ENCODE data around the gene MEG3. TPM values are rescaled to one million over a fixed set of nuclear protein-coding genes. Genes with fewer than 3 reads are reported as not detected.

The MEG3 gene
- polyA plus RNA-seq, 1 donor from 2014 or later, result not detected

DNA sequence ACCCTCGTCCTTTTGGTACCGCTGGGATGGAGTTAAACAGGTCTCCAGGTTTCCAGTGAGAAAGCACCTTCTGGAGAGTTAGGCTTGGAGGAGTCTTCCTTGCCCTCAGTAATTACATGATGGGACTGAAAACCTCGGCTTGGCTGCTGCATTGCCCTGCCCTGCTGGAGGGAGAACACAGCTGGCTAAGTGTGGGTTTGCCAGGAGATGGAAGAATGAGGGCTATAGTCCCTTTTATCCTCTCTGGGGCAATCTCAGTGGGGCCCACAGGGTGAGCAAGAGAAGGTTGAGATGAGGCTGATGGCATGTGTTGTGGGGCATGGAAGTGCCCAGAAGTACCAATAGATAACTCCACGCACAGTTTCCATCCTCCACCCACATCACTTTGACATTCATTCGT is 23.2 kb upstream of the MEG3 start:
- H2AFZ ChIP-seq (ENCODE audit: low read depth, low read length), result no peak overlapping the region
- H3K27me3 ChIP-seq (ENCODE audit: insufficient read depth, low read depth, low read length), result no peaks in the 10 kb centered on the region
- H3F3A ChIP-seq (ENCODE audit: insufficient read depth, low read length, poor library complexity, severe bottlenecking), result no peaks in the 10 kb centered on the region
- H4K20me1 ChIP-seq (ENCODE audit: insufficient read depth), result no peaks in the 10 kb centered on the region
- no peaks in the 10 kb centered on the region for H3K36me3 ChIP-seq (ENCODE audit: insufficient read depth, low read length)
- H3K4me2 ChIP-seq (ENCODE audit: low read length), result no peak overlapping the region
- TF ChIP-seq POLR2AphosphoS5 (IDR thresholded peaks at IDR 0.05), result no peak
- no peak for TF ChIP-seq RAD21 (conservative IDR thresholded peaks at IDR 0.05)
- no peak for TF ChIP-seq EZH2 (IDR thresholded peaks at IDR 0.05; ENCODE audit: borderline replicate concordance, insufficient read depth, low read length, poor library complexity, severe bottlenecking)
- TF ChIP-seq EP300 (conservative IDR thresholded peaks at IDR 0.05; ENCODE audit: poor library complexity, severe bottlenecking), result no peak
- TF ChIP-seq, protein P1, sequence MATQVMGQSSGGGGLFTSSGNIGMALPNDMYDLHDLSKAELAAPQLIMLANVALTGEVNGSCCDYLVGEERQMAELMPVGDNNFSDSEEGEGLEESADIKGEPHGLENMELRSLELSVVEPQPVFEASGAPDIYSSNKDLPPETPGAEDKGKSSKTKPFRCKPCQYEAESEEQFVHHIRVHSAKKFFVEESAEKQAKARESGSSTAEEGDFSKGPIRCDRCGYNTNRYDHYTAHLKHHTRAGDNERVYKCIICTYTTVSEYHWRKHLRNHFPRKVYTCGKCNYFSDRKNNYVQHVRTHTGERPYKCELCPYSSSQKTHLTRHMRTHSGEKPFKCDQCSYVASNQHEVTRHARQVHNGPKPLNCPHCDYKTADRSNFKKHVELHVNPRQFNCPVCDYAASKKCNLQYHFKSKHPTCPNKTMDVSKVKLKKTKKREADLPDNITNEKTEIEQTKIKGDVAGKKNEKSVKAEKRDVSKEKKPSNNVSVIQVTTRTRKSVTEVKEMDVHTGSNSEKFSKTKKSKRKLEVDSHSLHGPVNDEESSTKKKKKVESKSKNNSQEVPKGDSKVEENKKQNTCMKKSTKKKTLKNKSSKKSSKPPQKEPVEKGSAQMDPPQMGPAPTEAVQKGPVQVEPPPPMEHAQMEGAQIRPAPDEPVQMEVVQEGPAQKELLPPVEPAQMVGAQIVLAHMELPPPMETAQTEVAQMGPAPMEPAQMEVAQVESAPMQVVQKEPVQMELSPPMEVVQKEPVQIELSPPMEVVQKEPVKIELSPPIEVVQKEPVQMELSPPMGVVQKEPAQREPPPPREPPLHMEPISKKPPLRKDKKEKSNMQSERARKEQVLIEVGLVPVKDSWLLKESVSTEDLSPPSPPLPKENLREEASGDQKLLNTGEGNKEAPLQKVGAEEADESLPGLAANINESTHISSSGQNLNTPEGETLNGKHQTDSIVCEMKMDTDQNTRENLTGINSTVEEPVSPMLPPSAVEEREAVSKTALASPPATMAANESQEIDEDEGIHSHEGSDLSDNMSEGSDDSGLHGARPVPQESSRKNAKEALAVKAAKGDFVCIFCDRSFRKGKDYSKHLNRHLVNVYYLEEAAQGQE (IDR thresholded peaks at IDR 0.05; ENCODE audit: borderline replicate concordance), result no peak
- TF ChIP-seq SMC3 (conservative IDR thresholded peaks at IDR 0.05; ENCODE audit: poor library complexity), result no peak
- no peak for TF ChIP-seq TAF1 (IDR thresholded peaks at IDR 0.05; ENCODE audit: low read depth)
- TF ChIP-seq MXI1 (conservative IDR thresholded peaks at IDR 0.05; ENCODE audit: poor library complexity, severe bottlenecking), result no peak
- TF ChIP-seq, protein P2, sequence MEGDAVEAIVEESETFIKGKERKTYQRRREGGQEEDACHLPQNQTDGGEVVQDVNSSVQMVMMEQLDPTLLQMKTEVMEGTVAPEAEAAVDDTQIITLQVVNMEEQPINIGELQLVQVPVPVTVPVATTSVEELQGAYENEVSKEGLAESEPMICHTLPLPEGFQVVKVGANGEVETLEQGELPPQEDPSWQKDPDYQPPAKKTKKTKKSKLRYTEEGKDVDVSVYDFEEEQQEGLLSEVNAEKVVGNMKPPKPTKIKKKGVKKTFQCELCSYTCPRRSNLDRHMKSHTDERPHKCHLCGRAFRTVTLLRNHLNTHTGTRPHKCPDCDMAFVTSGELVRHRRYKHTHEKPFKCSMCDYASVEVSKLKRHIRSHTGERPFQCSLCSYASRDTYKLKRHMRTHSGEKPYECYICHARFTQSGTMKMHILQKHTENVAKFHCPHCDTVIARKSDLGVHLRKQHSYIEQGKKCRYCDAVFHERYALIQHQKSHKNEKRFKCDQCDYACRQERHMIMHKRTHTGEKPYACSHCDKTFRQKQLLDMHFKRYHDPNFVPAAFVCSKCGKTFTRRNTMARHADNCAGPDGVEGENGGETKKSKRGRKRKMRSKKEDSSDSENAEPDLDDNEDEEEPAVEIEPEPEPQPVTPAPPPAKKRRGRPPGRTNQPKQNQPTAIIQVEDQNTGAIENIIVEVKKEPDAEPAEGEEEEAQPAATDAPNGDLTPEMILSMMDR (IDR thresholded peaks at IDR 0.05; ENCODE audit: poor library complexity, severe bottlenecking), result no peak
- no peak overlapping the region for H3K27ac ChIP-seq (ENCODE audit: low read length)
- H3K9ac ChIP-seq (ENCODE audit: low read length), result no peak overlapping the region
- H3K9me3 ChIP-seq (ENCODE audit: low read length), result no peaks in the 10 kb centered on the region
- H3K4me3 ChIP-seq (ENCODE audit: low read length), result no peak overlapping the region
- H3K79me2 ChIP-seq (replicated peaks; ENCODE audit: insufficient read depth, low read length), result no peaks in the 10 kb centered on the region
- no peaks in the 10 kb centered on the region for H3K9me2 ChIP-seq (ENCODE audit: insufficient read depth, low read length)

DNA sequence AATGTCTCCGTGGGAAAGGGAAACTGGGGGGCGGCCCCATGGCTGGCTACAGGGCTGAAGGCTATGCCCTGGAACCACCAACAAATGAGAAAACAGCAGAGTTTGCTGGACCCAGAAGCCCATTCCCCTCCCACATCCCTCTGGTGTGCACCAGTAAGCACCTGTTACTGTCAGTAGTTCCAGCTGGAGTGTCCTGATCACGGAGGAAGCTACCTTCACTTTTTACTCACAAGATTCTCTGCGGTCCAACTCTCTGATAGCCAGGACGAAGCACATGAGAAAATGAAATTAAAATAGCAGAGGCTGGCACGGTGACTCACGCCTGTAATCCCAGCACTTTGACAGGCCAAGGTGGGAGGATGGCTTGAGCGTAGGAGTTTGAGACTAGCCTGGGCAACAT is 22.7 kb upstream of the MEG3 start:
- Histone ChIP-seq H2AFZ (ENCODE audit: low read depth, low read length) (no peak overlapping the region), H3K9ac (ENCODE audit: low read length) (no peak overlapping the region), H3K4me2 (ENCODE audit: low read length) (no peak overlapping the region), H3K79me2 (replicated peaks; ENCODE audit: insufficient read depth, low read length) (no peaks in the 10 kb centered on the region), H3K36me3 (ENCODE audit: insufficient read depth, low read length) (no peaks in the 10 kb centered on the region), H3K27ac (ENCODE audit: low read length) (no peak overlapping the region), H4K20me1 (ENCODE audit: insufficient read depth) (no peaks in the 10 kb centered on the region), H3K9me2 (ENCODE audit: insufficient read depth, low read length) (no peaks in the 10 kb centered on the region), H3K27me3 (ENCODE audit: insufficient read depth, low read depth, low read length) (no peaks in the 10 kb centered on the region), H3K9me3 (ENCODE audit: low read length) (no peaks in the 10 kb centered on the region), H3K4me3 (ENCODE audit: low read length) (no peak overlapping the region), H3F3A (ENCODE audit: insufficient read depth, low read length, poor library complexity, severe bottlenecking) (no peaks in the 10 kb centered on the region)
- TF ChIP-seq MXI1 (conservative IDR thresholded peaks at IDR 0.05; ENCODE audit: poor library complexity, severe bottlenecking) (no peak), POLR2AphosphoS5 (IDR thresholded peaks at IDR 0.05) (no peak), EP300 (conservative IDR thresholded peaks at IDR 0.05; ENCODE audit: poor library complexity, severe bottlenecking) (no peak), RAD21 (conservative IDR thresholded peaks at IDR 0.05) (no peak), TAF1 (IDR thresholded peaks at IDR 0.05; ENCODE audit: low read depth) (no peak)
- TF ChIP-seq, protein P2 (IDR thresholded peaks at IDR 0.05; ENCODE audit: poor library complexity, severe bottlenecking), result no peak

Data from neural cell (in vitro differentiated cells).